Skeletal muscle tissue (tissue), 4 donors: ENCODE measurements around the gene SOX30. TPM values are rescaled to one million over a fixed set of nuclear protein-coding genes. Genes with fewer than 3 reads are reported as not detected.

ENCODE experiments used
- H3K27ac ChIP-seq: one replicate; pipeline ENCODE4 v1.7.0; 2013; ENCODE audit warnings: mild to moderate bottlenecking, low read depth, low read length, inconsistent platforms
- H3K27me3 ChIP-seq, 3 donors: one replicate each; pipeline ENCODE4 v1.7.0; 2013; ENCODE audit warnings: low read length in 3 of 3; ENCODE audit not compliant: control insufficient read depth in 3 of 3, insufficient read depth in 3 of 3
- H3K36me3 ChIP-seq, 3 donors: one replicate each; pipeline ENCODE4 v1.7.0; 2013; ENCODE audit warnings: low read length in 3 of 3; ENCODE audit not compliant: control insufficient read depth in 3 of 3, insufficient read depth in 3 of 3
- H3K4me1 ChIP-seq, 3 donors: one replicate each; pipeline ENCODE4 v1.7.0; 2013; ENCODE audit warnings: low read length in 3 of 3, mild to moderate bottlenecking in 3 of 3; ENCODE audit not compliant: control insufficient read depth in 3 of 3, insufficient read depth in 3 of 3
- H3K4me3 ChIP-seq, 3 donors: one replicate each; pipeline ENCODE4 v1.7.0; 2013; ENCODE audit warnings: low read length in 3 of 3
- H3K9ac ChIP-seq, 3 donors: one replicate each; pipeline ENCODE4 v1.7.0; 2013; ENCODE audit warnings: low read length in 3 of 3, mild to moderate bottlenecking in 3 of 3, moderate library complexity in 2 of 3, low read depth in 1 of 3
- H3K9me3 ChIP-seq, 3 donors: one replicate each; pipeline ENCODE4 v1.7.0; 2013; ENCODE audit warnings: low read length in 3 of 3; ENCODE audit not compliant: control insufficient read depth in 3 of 3
- total RNA-seq: library from RNA; depleted of rRNA; stranded (reverse); fragments of >200 nt; gene quantifications from one replicate; pipeline ENCODE4 v1.2.3, GENCODE V29; 2014
- donor health status: Osteomylitis.

The SOX30 gene
- total RNA-seq, 1 donor from 2014 or later, result not detected

- no peaks in the 10 kb centered on the region for H3K27me3 ChIP-seq
- H3K9ac ChIP-seq, result no peak overlapping the region
- peaks cover 0 to 5% (median 2%) of the 10 kb centered on the region in 3 donors for H3K4me1 ChIP-seq
Measured at GRCh38 chr5:157597277-157597676, 55.0 kb downstream of the SOX30 start.

DNA sequence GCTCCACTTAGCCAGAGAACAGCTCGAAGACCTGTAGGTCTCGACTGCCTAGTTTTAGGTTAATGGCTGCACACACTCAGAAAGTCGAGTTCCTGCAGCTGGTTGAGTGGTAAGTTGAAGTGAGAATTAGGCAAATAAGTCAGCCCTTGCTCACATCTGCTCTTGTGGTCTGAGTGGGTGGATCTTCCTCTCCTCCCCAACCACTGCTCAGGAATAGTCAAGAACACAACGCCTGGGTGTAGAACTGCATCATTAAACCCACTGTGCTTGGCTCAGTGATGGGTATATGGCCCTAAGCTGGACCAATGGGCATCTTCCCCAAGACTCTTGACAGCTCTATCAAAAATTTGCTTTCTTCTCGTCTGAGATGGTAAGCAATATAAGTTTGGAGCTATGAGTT, 55.8 kb downstream of the SOX30 start:
- Histone ChIP-seq H3K9ac (no peak overlapping the region), H3K36me3 (no peaks in the 10 kb centered on the region), H3K4me1 (peaks cover 0 to 5% (median 2%) of the 10 kb centered on the region in 3 donors), H3K27ac (no peak overlapping the region), H3K9me3 (no peaks in the 10 kb centered on the region), H3K4me3 (no peak overlapping the region), H3K27me3 (no peaks in the 10 kb centered on the region)

More at GRCh38 chr5:157597277-157597676, 55.0 kb downstream of the SOX30 start:
- H3K4me3 ChIP-seq, result no peak overlapping the region
- H3K36me3 ChIP-seq, result no peaks in the 10 kb centered on the region
- H3K27ac ChIP-seq, result no peak overlapping the region
- H3K9me3 ChIP-seq, result no peaks in the 10 kb centered on the region

GRCh38 chr5:157594675-157595459, 57.4 kb downstream of the SOX30 start:
- H3K4me3 ChIP-seq, result no peak overlapping the region
- H3K27ac ChIP-seq, result no peak overlapping the region
- peaks cover 0 to 5% (median 2%) of the 10 kb centered on the region in 3 donors for H3K4me1 ChIP-seq
- no peaks in the 10 kb centered on the region for H3K27me3 ChIP-seq
- no peak overlapping the region for H3K9ac ChIP-seq
- H3K36me3 ChIP-seq, result no peaks in the 10 kb centered on the region
- H3K9me3 ChIP-seq, result no peaks in the 10 kb centered on the region

DNA sequence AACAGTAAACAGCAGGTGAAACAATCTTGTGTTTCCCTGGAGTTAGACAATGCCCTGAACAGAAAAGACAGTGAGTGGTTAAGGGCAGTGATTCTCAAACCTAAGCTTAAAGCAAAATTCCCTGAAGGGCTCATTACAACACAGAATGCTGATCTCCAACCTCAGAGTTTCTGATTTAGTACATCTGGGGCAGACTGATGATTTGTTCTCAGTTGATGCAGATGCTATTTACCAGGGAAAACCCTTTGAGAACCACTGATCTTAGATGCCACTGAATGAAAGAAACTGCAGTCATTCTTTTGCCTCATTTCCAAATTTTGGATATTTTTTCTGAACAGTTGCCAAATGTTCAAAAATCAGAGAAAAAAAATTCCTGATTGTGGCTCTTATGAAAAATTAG, 58.0 kb downstream of the SOX30 start:
- no peaks in the 10 kb centered on the region for H3K36me3 ChIP-seq
- H3K4me3 ChIP-seq, result no peak overlapping the region
- H3K9ac ChIP-seq, result no peak overlapping the region
- no peaks in the 10 kb centered on the region for H3K9me3 ChIP-seq
- no peak overlapping the region for H3K27ac ChIP-seq
- no peaks in the 10 kb centered on the region for H3K27me3 ChIP-seq
- peaks cover 0 to 5% (median 2%) of the 10 kb centered on the region in 3 donors for H3K4me1 ChIP-seq

GRCh38 chr5:157593052-157593757, 59.0 kb downstream of the SOX30 start:
- no peaks in the 10 kb centered on the region for H3K27me3 ChIP-seq
- H3K4me1 ChIP-seq, result peaks cover 0 to 5% (median 2%) of the 10 kb centered on the region in 3 donors
- no peak overlapping the region for H3K9ac ChIP-seq
- H3K4me3 ChIP-seq, result no peak overlapping the region
- no peak overlapping the region for H3K27ac ChIP-seq
- H3K9me3 ChIP-seq, result no peaks in the 10 kb centered on the region
- no peaks in the 10 kb centered on the region for H3K36me3 ChIP-seq

DNA sequence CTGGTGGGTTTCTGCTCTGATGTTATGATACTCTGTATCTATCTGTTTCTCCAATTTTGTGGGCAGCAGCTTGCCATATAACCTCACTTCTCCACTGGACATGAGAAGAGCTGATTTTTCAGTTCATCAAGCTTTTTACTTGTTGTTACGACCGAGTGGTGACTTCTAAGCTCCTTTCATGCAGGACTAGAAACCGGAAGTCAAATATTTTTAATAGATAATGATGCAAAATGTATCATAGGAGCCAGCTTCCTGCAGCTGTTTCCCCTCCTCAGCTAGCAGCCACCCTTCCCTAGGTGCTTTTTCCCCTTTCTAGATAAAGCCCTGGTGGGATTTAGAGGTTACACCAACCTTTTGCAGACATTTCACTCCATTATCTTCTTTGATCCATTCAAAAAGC, 59.6 kb downstream of the SOX30 start:
- Histone ChIP-seq H3K9me3 (no peaks in the 10 kb centered on the region), H3K4me3 (no peak overlapping the region), H3K27me3 (no peaks in the 10 kb centered on the region), H3K4me1 (peaks cover 0 to 5% (median 2%) of the 10 kb centered on the region in 3 donors), H3K27ac (no peak overlapping the region), H3K36me3 (no peaks in the 10 kb centered on the region), H3K9ac (no peak overlapping the region)

GRCh38 chr5:157590478-157590877, 61.8 kb downstream of the SOX30 start:
- no peaks in the 10 kb centered on the region for H3K27me3 ChIP-seq
- no peak overlapping the region for H3K4me3 ChIP-seq
- no peaks in the 10 kb centered on the region for H3K9me3 ChIP-seq
- H3K36me3 ChIP-seq, result no peaks in the 10 kb centered on the region
- peaks cover 0 to 5% (median 2%) of the 10 kb centered on the region in 3 donors for H3K4me1 ChIP-seq
- no peak overlapping the region for H3K27ac ChIP-seq
- no peak overlapping the region for H3K9ac ChIP-seq

GRCh38 chr5:157584628-157585027, 67.6 kb downstream of the SOX30 start:
- Histone ChIP-seq H3K9me3 (no peaks in the 10 kb centered on the region), H3K36me3 (no peaks in the 10 kb centered on the region), H3K27me3 (no peaks in the 10 kb centered on the region), H3K4me3 (no peak overlapping the region), H3K9ac (no peak overlapping the region), H3K27ac (no peak overlapping the region), H3K4me1 (no peaks in the 10 kb centered on the region)

DNA sequence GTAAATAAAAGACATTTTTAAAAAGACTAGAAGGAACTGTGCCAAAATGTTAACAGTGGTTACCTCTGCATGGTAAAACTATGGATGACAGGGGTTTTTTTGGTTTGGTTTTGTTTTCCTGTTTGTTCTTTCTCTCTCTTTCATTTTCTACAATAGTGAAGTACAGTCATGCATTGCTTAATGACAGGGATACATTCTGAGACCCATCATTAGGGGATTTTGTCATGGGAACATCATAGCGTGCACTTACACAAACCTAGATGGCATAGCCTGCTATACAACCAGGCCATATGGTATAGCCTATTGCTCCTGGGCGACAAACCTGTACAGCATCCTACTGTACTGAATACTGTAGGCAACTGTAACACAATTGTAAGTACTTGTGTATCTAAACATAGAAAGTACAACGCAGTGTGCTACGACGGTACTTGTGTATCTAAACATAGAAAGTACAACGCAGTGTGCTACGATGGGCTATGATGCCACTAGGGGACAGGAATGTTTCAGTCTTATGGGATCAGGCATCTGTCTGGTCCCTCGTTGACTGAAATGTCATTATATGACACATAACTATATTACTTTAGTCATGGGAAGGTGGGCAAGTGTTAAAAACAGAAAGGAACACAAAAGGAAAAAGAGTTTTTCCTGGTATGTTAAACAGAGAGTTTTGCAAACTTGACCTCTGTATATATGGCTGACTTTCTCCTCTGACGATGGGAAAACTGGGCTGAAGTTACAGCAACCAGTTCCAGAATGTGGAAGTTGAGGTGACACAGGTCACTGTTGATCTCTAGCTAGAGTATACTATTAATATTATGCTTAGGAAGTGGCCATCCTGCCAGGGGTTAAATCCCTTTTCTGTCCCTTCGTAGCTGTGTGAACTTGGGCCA, 69.3 kb downstream of the SOX30 start:
- Histone ChIP-seq H3K4me1 (no peaks in the 10 kb centered on the region), H3K9ac (no peak overlapping the region), H3K9me3 (no peaks in the 10 kb centered on the region), H3K36me3 (no peaks in the 10 kb centered on the region), H3K27ac (no peak overlapping the region), H3K4me3 (no peak overlapping the region), H3K27me3 (no peaks in the 10 kb centered on the region)
